Measurements from ENCODE around the gene BICC1.

BICC1 gene

GRCh38 chr10:58480321-58480720 lies 32.4 kb upstream of the BICC1 start:
- Histone ChIP-seq H3K36me3 (ENCODE audit: control insufficient read depth, insufficient read depth, low read length) (no peaks in the 10 kb centered on the region), H3K27ac (ENCODE audit: insufficient read depth, low read depth, low read length, poor library complexity, severe bottlenecking) (no peak overlapping the region), H3K9me3 (ENCODE audit: control insufficient read depth, low read length) (no peaks in the 10 kb centered on the region), H3K4me1 (ENCODE audit: control insufficient read depth, insufficient read depth, low read length) (peaks cover 5% of the 10 kb centered on the region), H3K4me3 (ENCODE audit: insufficient read depth, low read depth, low read length) (no peak overlapping the region), H3K27me3 (ENCODE audit: control insufficient read depth, insufficient read depth, low read length, poor library complexity, severe bottlenecking) (no peaks in the 10 kb centered on the region)
- 74 to 83% methylated on average over 3 of the region's 3 CpGs for WGBS, 2 experiments

- H3K27ac ChIP-seq (ENCODE audit: insufficient read depth, low read depth, low read length, poor library complexity, severe bottlenecking): no peak overlapping the region
- no peak overlapping the region for H3K4me3 ChIP-seq (ENCODE audit: insufficient read depth, low read depth, low read length)
- 53 to 57% methylated on average over 1 to 2 of the region's 2 CpGs for WGBS, 2 experiments
- H3K36me3 ChIP-seq (ENCODE audit: control insufficient read depth, insufficient read depth, low read length): no peaks in the 10 kb centered on the region
- no peaks in the 10 kb centered on the region for H3K9me3 ChIP-seq (ENCODE audit: control insufficient read depth, low read length)
- no peaks in the 10 kb centered on the region for H3K27me3 ChIP-seq (ENCODE audit: control insufficient read depth, insufficient read depth, low read length, poor library complexity, severe bottlenecking)
- no peaks in the 10 kb centered on the region for H3K4me1 ChIP-seq (ENCODE audit: control insufficient read depth, insufficient read depth, low read length)
Observed at GRCh38 chr10:58481569-58482109, 31.0 kb upstream of the BICC1 start.

- Histone ChIP-seq H3K4me3 (ENCODE audit: insufficient read depth, low read depth, low read length) (no peak overlapping the region), H3K27ac (ENCODE audit: insufficient read depth, low read depth, low read length, poor library complexity, severe bottlenecking) (no peak overlapping the region), H3K9me3 (ENCODE audit: control insufficient read depth, low read length) (no peaks in the 10 kb centered on the region), H3K4me1 (ENCODE audit: control insufficient read depth, insufficient read depth, low read length) (no peaks in the 10 kb centered on the region), H3K27me3 (ENCODE audit: control insufficient read depth, insufficient read depth, low read length, poor library complexity, severe bottlenecking) (no peaks in the 10 kb centered on the region), H3K36me3 (ENCODE audit: control insufficient read depth, insufficient read depth, low read length) (no peaks in the 10 kb centered on the region)
- 85 to 91% methylated on average over 1 of the region's 1 CpG for WGBS, 2 experiments
Observed at GRCh38 chr10:58486821-58487220, 25.9 kb upstream of the BICC1 start.

GRCh38 chr10:58488921-58489320 lies 23.8 kb upstream of the BICC1 start:
- Histone ChIP-seq H3K27ac (ENCODE audit: insufficient read depth, low read depth, low read length, poor library complexity, severe bottlenecking) (no peak overlapping the region), H3K4me1 (ENCODE audit: control insufficient read depth, insufficient read depth, low read length) (no peaks in the 10 kb centered on the region)
- WGBS, 2 experiments: 83 to 94% methylated on average over 1 of the region's 2 CpGs

GRCh38 chr10:58502956-58503355 lies 9.7 kb upstream of the BICC1 start:
- Histone ChIP-seq H3K9me3 (ENCODE audit: control insufficient read depth, low read length) (no peaks in the 10 kb centered on the region), H3K4me3 (ENCODE audit: insufficient read depth, low read depth, low read length) (no peak overlapping the region), H3K36me3 (ENCODE audit: control insufficient read depth, insufficient read depth, low read length) (no peaks in the 10 kb centered on the region), H3K4me1 (ENCODE audit: control insufficient read depth, insufficient read depth, low read length) (no peaks in the 10 kb centered on the region), H3K27me3 (ENCODE audit: control insufficient read depth, insufficient read depth, low read length, poor library complexity, severe bottlenecking) (no peaks in the 10 kb centered on the region), H3K27ac (ENCODE audit: insufficient read depth, low read depth, low read length, poor library complexity, severe bottlenecking) (no peak overlapping the region)
- WGBS, 2 experiments: 94 to 100% methylated on average over 1 of the region's 1 CpG

More at GRCh38 chr10:58488921-58489320, 23.8 kb upstream of the BICC1 start:
- H3K36me3 ChIP-seq (ENCODE audit: control insufficient read depth, insufficient read depth, low read length): no peaks in the 10 kb centered on the region
- no peaks in the 10 kb centered on the region for H3K9me3 ChIP-seq (ENCODE audit: control insufficient read depth, low read length)
- no peaks in the 10 kb centered on the region for H3K27me3 ChIP-seq (ENCODE audit: control insufficient read depth, insufficient read depth, low read length, poor library complexity, severe bottlenecking)
- no peak overlapping the region for H3K4me3 ChIP-seq (ENCODE audit: insufficient read depth, low read depth, low read length)

- no peak overlapping the region for H3K27ac ChIP-seq (ENCODE audit: insufficient read depth, low read depth, low read length, poor library complexity, severe bottlenecking)
- peaks cover 2% of the 10 kb centered on the region for H3K4me1 ChIP-seq (ENCODE audit: control insufficient read depth, insufficient read depth, low read length)
- H3K4me3 ChIP-seq (ENCODE audit: insufficient read depth, low read depth, low read length): no peak overlapping the region
- WGBS, 2 experiments: 83% methylated on average over 2 of the region's 2 CpGs; no CpG with 5 or more reads in 1 of the 2 experiments
- no peaks in the 10 kb centered on the region for H3K9me3 ChIP-seq (ENCODE audit: control insufficient read depth, low read length)
- H3K36me3 ChIP-seq (ENCODE audit: control insufficient read depth, insufficient read depth, low read length): no peaks in the 10 kb centered on the region
- peaks cover 36% of the 10 kb centered on the region for H3K27me3 ChIP-seq (ENCODE audit: control insufficient read depth, insufficient read depth, low read length, poor library complexity, severe bottlenecking)
Observed at GRCh38 chr10:58508316-58508715, 4.4 kb upstream of the BICC1 start.

GRCh38 chr10:58511765-58512490 lies 744 bp upstream of the BICC1 start:
- Histone ChIP-seq H3K4me3 (ENCODE audit: insufficient read depth, low read depth, low read length) (peak overlapping the region; percentile 65), H3K27me3 (ENCODE audit: control insufficient read depth, insufficient read depth, low read length, poor library complexity, severe bottlenecking) (peaks cover 57% of the 10 kb centered on the region), H3K4me1 (ENCODE audit: control insufficient read depth, insufficient read depth, low read length) (peaks cover 6% of the 10 kb centered on the region), H3K36me3 (ENCODE audit: control insufficient read depth, insufficient read depth, low read length) (no peaks in the 10 kb centered on the region), H3K27ac (ENCODE audit: insufficient read depth, low read depth, low read length, poor library complexity, severe bottlenecking) (no peak overlapping the region), H3K9me3 (ENCODE audit: control insufficient read depth, low read length) (no peaks in the 10 kb centered on the region)
- 56 to 61% methylated on average over 23 to 26 of the region's 26 CpGs for WGBS, 2 experiments

- H3K4me1 ChIP-seq (ENCODE audit: control insufficient read depth, insufficient read depth, low read length): peaks cover 6% of the 10 kb centered on the region
- WGBS, 2 experiments: 1 to 2% methylated on average over 53 of the region's 53 CpGs
- H3K36me3 ChIP-seq (ENCODE audit: control insufficient read depth, insufficient read depth, low read length): no peaks in the 10 kb centered on the region
- no peaks in the 10 kb centered on the region for H3K9me3 ChIP-seq (ENCODE audit: control insufficient read depth, low read length)
- no peak overlapping the region for H3K27ac ChIP-seq (ENCODE audit: insufficient read depth, low read depth, low read length, poor library complexity, severe bottlenecking)
- H3K27me3 ChIP-seq (ENCODE audit: control insufficient read depth, insufficient read depth, low read length, poor library complexity, severe bottlenecking): peaks cover 57% of the 10 kb centered on the region
- H3K4me3 ChIP-seq (ENCODE audit: insufficient read depth, low read depth, low read length): peak overlapping the region; percentile 65
Observed at GRCh38 chr10:58513188-58514110, 777 bp downstream of the BICC1 start.

GRCh38 chr10:58514111-58514770 lies 1.6 kb downstream of the BICC1 start:
- 76 to 82% methylated on average over 12 to 13 of the region's 13 CpGs for WGBS, 2 experiments
- H3K4me1 ChIP-seq (ENCODE audit: control insufficient read depth, insufficient read depth, low read length): peaks cover 6% of the 10 kb centered on the region
- H3K4me3 ChIP-seq (ENCODE audit: insufficient read depth, low read depth, low read length): no peak overlapping the region
- no peaks in the 10 kb centered on the region for H3K36me3 ChIP-seq (ENCODE audit: control insufficient read depth, insufficient read depth, low read length)
- H3K27ac ChIP-seq (ENCODE audit: insufficient read depth, low read depth, low read length, poor library complexity, severe bottlenecking): no peak overlapping the region
- peaks cover 57% of the 10 kb centered on the region for H3K27me3 ChIP-seq (ENCODE audit: control insufficient read depth, insufficient read depth, low read length, poor library complexity, severe bottlenecking)
- no peaks in the 10 kb centered on the region for H3K9me3 ChIP-seq (ENCODE audit: control insufficient read depth, low read length)
